Peyer's patch (tissue), 4 donors: Measurements from ENCODE around the gene BTN1A1.
"Not testable (repeated sequence)": the region's sequence is repeated elsewhere in the genome, so short reads cannot be mapped to it uniquely, and the experiment has no call there.

Source experiments
- POLR2A ChIP-seq, 2 donors: fragments of 450-650 bp; IDR thresholded peaks; one replicate each; pipeline ENCODE4 v1.5.1; 2017; ENCODE audit warnings: antibody characterized with exemption in 2 of 2, mild to moderate bottlenecking in 2 of 2, moderate library complexity in 2 of 2
- TF ChIP-seq, protein P1 (sequence below), 6 experiments: fragments of 450-650 bp in 4 of 6; fragments of 200-600 bp in 2 of 6; sonication (generic) in 1 of 6; IDR thresholded peaks; one replicate each; pipeline ENCODE4 v1.5.1; 2017 to 2019; ENCODE audit warnings: antibody characterized with exemption in 6 of 6, mild to moderate bottlenecking in 3 of 6, moderate library complexity in 1 of 6

DNA sequence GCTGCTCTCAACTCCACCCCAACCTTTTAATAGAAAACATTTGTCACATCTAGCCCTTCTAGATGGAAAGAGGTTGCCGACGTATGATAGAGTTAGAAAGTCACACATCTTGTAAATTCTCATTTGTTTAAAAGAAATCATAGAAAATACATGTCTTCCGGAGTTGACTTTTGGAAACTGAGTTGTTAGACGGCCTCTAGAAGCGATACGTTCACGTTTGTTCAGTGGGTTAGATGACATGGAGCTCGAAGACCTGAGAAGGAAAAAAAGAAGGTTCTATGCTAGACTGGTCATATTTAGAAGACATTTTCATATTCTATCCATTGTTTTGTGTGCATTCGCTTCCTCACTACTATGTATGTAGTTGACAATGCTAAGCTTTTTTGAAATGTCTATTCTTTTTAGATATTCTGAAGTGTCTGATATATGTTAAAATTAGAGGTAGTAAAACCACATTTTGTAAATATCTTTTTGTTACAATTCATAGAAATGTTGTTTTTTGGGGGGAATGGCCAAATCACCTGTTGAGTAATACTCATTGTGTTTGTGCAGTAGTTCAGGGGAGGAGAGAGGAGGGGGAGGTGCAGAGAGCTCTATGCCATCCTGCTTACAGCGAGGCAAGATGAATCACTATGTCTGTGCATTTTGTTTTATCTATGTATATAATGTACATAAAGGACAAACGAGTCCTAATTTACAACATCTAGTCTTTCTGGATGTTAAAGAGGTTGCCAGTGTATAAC, 22.6 kb downstream of the BTN1A1 start:
- not testable (repeated sequence) for TF ChIP-seq POLR2A (IDR thresholded peaks at IDR 0.05)
- TF ChIP-seq, protein P1, sequence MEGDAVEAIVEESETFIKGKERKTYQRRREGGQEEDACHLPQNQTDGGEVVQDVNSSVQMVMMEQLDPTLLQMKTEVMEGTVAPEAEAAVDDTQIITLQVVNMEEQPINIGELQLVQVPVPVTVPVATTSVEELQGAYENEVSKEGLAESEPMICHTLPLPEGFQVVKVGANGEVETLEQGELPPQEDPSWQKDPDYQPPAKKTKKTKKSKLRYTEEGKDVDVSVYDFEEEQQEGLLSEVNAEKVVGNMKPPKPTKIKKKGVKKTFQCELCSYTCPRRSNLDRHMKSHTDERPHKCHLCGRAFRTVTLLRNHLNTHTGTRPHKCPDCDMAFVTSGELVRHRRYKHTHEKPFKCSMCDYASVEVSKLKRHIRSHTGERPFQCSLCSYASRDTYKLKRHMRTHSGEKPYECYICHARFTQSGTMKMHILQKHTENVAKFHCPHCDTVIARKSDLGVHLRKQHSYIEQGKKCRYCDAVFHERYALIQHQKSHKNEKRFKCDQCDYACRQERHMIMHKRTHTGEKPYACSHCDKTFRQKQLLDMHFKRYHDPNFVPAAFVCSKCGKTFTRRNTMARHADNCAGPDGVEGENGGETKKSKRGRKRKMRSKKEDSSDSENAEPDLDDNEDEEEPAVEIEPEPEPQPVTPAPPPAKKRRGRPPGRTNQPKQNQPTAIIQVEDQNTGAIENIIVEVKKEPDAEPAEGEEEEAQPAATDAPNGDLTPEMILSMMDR (IDR thresholded peaks at IDR 0.05) = not testable (repeated sequence)
